PFSK-1 (cell line): ENCODE measurements around the gene SLC25A25.

Source experiments
- FOXP2 ChIP-seq: optimal IDR thresholded peaks from 2 replicates; pipeline ENCODE3; 2011; ENCODE audit warnings: borderline replicate concordance, control low read depth, inconsistent platforms; ENCODE audit not compliant: insufficient read depth; ENCODE audit errors: extremely low read length, extremely low read depth
- POLR2AphosphoS5 ChIP-seq: IDR thresholded peaks from 2 replicates; pipeline ENCODE4 v1.6.1; 2012; ENCODE audit warnings: low read depth, mild to moderate bottlenecking, control low read depth, low read length, moderate library complexity
- SIN3A ChIP-seq: IDR thresholded peaks from 2 replicates; pipeline ENCODE4 v1.6.1; 2012; ENCODE audit warnings: mild to moderate bottlenecking, low read length, moderate library complexity, borderline replicate concordance; ENCODE audit not compliant: insufficient read depth
- TAF1 ChIP-seq: IDR thresholded peaks from 2 replicates; pipeline ENCODE4 v1.6.1; 2012; ENCODE audit warnings: low read length, control low read depth, borderline replicate concordance; ENCODE audit not compliant: insufficient read depth
- TF ChIP-seq, protein P1 (sequence below), 2 experiments: IDR thresholded peaks; 2 replicates each; pipeline versions ENCODE4 v1.6.1 to v1.8.0; 2011 to 2012; ENCODE audit warnings: low read depth in 2 of 2, low read length in 2 of 2, control low read depth in 1 of 2, inconsistent platforms in 1 of 2, mild to moderate bottlenecking in 1 of 2, moderate library complexity in 1 of 2; ENCODE audit not compliant: insufficient read depth in 1 of 2

SLC25A25 gene

DNA sequence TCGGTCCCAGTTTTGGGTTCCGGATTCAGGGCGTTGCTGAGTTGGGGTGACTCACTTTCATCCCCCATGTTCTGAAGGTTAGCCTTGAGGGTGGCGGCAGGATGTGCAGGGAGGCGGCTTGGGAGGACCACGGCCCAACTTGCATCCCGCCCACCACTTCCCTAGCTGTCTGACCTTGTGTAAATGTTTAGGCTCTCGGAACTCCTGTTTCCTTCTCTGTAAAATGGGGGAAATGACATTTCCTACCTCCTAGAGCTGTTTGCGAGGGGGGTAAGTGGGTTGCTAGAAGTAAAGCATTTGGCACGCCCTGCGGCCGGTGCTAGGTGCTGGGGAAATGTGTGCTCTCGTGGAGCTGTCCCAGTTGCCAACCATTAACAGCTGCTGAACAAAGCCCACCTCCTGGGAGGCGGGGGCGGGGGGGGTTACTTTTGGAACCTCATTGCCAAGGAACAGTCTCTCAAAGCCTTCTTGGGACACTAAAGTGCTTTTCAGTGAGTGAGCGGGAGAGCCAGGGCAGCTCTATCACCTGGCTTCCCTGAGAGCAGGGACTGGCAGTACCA, 32.0 kb downstream of the SLC25A25 start:
- TF ChIP-seq POLR2AphosphoS5 (no peak), TAF1 (no peak), SIN3A (no peak), FOXP2 (no peak)
- TF ChIP-seq, protein P1, sequence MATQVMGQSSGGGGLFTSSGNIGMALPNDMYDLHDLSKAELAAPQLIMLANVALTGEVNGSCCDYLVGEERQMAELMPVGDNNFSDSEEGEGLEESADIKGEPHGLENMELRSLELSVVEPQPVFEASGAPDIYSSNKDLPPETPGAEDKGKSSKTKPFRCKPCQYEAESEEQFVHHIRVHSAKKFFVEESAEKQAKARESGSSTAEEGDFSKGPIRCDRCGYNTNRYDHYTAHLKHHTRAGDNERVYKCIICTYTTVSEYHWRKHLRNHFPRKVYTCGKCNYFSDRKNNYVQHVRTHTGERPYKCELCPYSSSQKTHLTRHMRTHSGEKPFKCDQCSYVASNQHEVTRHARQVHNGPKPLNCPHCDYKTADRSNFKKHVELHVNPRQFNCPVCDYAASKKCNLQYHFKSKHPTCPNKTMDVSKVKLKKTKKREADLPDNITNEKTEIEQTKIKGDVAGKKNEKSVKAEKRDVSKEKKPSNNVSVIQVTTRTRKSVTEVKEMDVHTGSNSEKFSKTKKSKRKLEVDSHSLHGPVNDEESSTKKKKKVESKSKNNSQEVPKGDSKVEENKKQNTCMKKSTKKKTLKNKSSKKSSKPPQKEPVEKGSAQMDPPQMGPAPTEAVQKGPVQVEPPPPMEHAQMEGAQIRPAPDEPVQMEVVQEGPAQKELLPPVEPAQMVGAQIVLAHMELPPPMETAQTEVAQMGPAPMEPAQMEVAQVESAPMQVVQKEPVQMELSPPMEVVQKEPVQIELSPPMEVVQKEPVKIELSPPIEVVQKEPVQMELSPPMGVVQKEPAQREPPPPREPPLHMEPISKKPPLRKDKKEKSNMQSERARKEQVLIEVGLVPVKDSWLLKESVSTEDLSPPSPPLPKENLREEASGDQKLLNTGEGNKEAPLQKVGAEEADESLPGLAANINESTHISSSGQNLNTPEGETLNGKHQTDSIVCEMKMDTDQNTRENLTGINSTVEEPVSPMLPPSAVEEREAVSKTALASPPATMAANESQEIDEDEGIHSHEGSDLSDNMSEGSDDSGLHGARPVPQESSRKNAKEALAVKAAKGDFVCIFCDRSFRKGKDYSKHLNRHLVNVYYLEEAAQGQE (IDR thresholded peaks at IDR 0.05; ENCODE audit: insufficient read depth in 1 of 2, low read depth in 2 of 2, low read length in 2 of 2) = no peak

DNA sequence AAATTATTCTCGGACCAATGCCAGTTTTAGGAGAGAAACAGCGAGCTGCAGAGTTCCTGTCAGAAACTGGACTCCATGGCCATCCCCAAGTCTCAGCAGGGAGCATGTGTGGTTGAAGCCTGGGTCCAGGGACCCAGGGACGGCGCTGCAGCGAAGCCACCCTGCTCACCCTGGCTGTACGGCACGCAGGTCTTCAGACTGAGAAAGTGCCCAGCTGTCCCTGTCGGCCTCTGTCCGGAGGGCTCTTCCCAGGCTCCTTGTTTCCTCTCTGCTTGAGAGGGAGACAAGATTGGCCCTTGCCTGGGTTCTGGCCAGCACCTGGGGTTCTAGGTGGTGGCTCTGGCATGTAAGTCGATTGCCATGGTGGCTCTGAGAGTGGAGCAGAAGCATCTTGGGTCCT, 32.5 kb downstream of the SLC25A25 start:
- TF ChIP-seq, protein P1 (IDR thresholded peaks at IDR 0.05; ENCODE audit: insufficient read depth in 1 of 2, low read depth in 2 of 2, low read length in 2 of 2) = no peak
- no peak for TF ChIP-seq FOXP2
- no peak for TF ChIP-seq TAF1
- no peak for TF ChIP-seq POLR2AphosphoS5
- TF ChIP-seq SIN3A = no peak

DNA sequence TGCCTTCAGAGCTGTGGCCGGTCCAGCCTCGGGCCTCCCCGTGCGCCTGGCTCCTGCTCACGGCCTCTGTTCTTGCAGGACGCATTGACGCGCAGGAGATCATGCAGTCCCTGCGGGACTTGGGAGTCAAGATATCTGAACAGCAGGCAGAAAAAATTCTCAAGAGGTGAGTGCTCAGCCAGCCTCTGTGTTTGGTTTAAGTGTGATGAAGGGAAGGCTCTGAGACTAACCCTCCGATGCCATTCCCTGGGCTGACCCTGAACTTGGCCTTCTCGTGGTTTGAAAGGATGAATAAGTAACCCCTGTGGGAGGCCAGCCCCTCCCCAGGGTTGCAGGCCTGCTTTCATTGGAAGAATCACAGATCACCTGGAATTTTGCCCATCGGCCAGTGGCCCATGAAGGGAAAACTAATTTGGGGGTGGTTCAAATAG, 33.2 kb downstream of the SLC25A25 start:
- no peak for TF ChIP-seq SIN3A
- TF ChIP-seq, protein P1 (IDR thresholded peaks at IDR 0.05; ENCODE audit: insufficient read depth in 1 of 2, low read depth in 2 of 2, low read length in 2 of 2) = no peak
- TF ChIP-seq POLR2AphosphoS5 = no peak
- TF ChIP-seq FOXP2 = no peak
- TF ChIP-seq TAF1 = no peak

DNA sequence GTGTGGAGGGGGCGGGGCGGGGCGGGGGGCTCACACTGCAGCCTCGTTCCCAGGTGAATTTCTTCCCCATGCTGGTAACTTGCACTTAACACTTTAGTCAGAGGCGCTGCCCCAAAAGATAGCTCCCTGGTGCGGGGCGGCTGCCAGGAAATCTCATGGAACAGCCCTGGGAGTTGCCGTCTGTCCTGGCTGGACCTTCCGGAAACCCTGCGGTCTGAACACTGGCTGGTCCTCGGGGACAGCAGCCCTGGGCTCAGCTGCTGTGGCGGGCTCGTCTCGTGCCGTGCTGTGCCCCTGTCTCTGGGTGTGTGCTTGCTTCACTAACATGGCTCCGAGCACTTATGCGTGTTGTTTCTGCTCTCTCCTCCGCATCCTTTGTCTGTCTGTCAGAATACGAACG, 33.7 kb downstream of the SLC25A25 start:
- TF ChIP-seq SIN3A = no peak
- no peak for TF ChIP-seq FOXP2
- no peak for TF ChIP-seq POLR2AphosphoS5
- TF ChIP-seq, protein P1 (IDR thresholded peaks at IDR 0.05; ENCODE audit: insufficient read depth in 1 of 2, low read depth in 2 of 2, low read length in 2 of 2) = no peak

DNA sequence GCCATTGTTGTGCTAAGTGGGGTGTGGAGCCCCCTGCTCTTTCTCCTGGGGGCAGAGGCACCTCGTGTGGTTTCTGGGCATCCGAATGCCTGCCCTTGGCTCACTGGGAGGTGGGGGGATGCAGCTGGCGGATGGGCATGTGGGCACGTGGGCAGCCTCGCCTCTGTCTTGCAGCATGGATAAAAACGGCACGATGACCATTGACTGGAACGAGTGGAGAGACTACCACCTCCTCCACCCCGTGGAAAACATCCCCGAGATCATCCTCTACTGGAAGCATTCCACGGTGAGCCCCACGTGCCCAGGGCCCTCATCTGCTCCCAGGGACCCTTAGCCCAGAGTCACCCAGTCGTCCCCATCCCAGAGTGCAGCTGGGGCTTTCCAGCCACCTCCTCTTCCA, 34.2 kb downstream of the SLC25A25 start:
- no peak for TF ChIP-seq SIN3A
- TF ChIP-seq POLR2AphosphoS5 = no peak
- no peak for TF ChIP-seq FOXP2
- TF ChIP-seq, protein P1 (IDR thresholded peaks at IDR 0.05; ENCODE audit: insufficient read depth in 1 of 2, low read depth in 2 of 2, low read length in 2 of 2) = no peak
- no peak for TF ChIP-seq TAF1
